Activated CD4-positive, alpha-beta T cell treated with anti-CD3 and anti-CD28 coated beads, Interleukin-2, amount 50 U/mL, for 1 hour (primary cell): ENCODE results near the gene DHCR24.

Experiments used
- DNase-seq: peaks from one replicate; pipeline ENCODE4 v3.0.0-alpha.2; 2020

Gene DHCR24

GRCh38 chr1:54861070-54861761 is 25.8 kb downstream of the DHCR24 start:
- no peak for DNase-seq

- DNase-seq: no peak
Observed at GRCh38 chr1:54859700-54860391, 27.1 kb downstream of the DHCR24 start.

- DNase-seq: no peak
Observed at GRCh38 chr1:54857746-54858561, 29.0 kb downstream of the DHCR24 start.

GRCh38 chr1:54857141-54857540 is 29.9 kb downstream of the DHCR24 start:
- no peak for DNase-seq

- DNase-seq: no peak
Observed at GRCh38 chr1:54854381-54855020, 32.5 kb downstream of the DHCR24 start.

- DNase-seq: no peak
Observed at GRCh38 chr1:54853793-54854370, 33.1 kb downstream of the DHCR24 start.

- no peak for DNase-seq
Observed at GRCh38 chr1:54853096-54853792, 33.8 kb downstream of the DHCR24 start.

GRCh38 chr1:54851936-54852524 is 35.0 kb downstream of the DHCR24 start:
- no peak for DNase-seq

GRCh38 chr1:54851406-54851805 is 35.6 kb downstream of the DHCR24 start:
- no peak for DNase-seq

- DNase-seq: no peak
Observed at GRCh38 chr1:54850737-54851136, 36.3 kb downstream of the DHCR24 start.

GRCh38 chr1:54850069-54850730 is 36.8 kb downstream of the DHCR24 start:
- DNase-seq: no peak

GRCh38 chr1:54849219-54850068 is 37.6 kb downstream of the DHCR24 start:
- no peak for DNase-seq

- DNase-seq: no peak
Observed at GRCh38 chr1:54848134-54848948, 38.7 kb downstream of the DHCR24 start.

GRCh38 chr1:54846716-54847284 is 40.2 kb downstream of the DHCR24 start:
- no peak for DNase-seq

GRCh38 chr1:54846301-54846700 is 40.7 kb downstream of the DHCR24 start:
- no peak for DNase-seq

- DNase-seq: no peak
Observed at GRCh38 chr1:54845772-54846171, 41.2 kb downstream of the DHCR24 start.

- no peak for DNase-seq
Observed at GRCh38 chr1:54844564-54844963, 42.4 kb downstream of the DHCR24 start.

- DNase-seq: no peak
Observed at GRCh38 chr1:54843449-54843848, 43.5 kb downstream of the DHCR24 start.

GRCh38 chr1:54842963-54843362 is 44.0 kb downstream of the DHCR24 start:
- DNase-seq: no peak
